ENCODE measurements around the gene KIF18B. TPM values are rescaled to one million over a fixed set of nuclear protein-coding genes. Genes with fewer than 3 reads are reported as not detected.

KIF18B gene
- total RNA-seq, 2 experiments from 2014 or later, result 107 to 109 TPM

GRCh38 chr17:44941712-44942331 lies 5.8 kb downstream of the KIF18B start:
- DNase-seq, result no peak
- CTCF ChIA-PET, result interaction anchor here (0.8 to 1.0 kb wide), 2 partner anchors 21 to 193 kb away, joined by 3 read pairs; no protein-coding TSS in a partner anchor
- H3K27me3 Mint-ChIP-seq, result no peaks in the 10 kb centered on the region
- POLR2A ChIA-PET, result no interaction called here
- H3K27ac Mint-ChIP-seq, result no peak overlapping the region
- no peak overlapping the region for H3K4me3 Mint-ChIP-seq
- peaks cover 63% of the 10 kb centered on the region for H3K36me3 Mint-ChIP-seq (ENCODE audit: low read depth)
- no peaks in the 10 kb centered on the region for H3K9me3 Mint-ChIP-seq
- H3K4me1 Mint-ChIP-seq, result peaks cover 48% of the 10 kb centered on the region

GRCh38 chr17:44940768-44941167 lies 6.8 kb downstream of the KIF18B start:
- H3K4me1 Mint-ChIP-seq, result peaks cover 40% of the 10 kb centered on the region
- no peak for DNase-seq
- ChIA-PET POLR2A (no interaction called here), CTCF (interaction anchor here (1.5 kb wide), 1 partner anchor 20 kb away, joined by 4 read pairs; no protein-coding TSS in a partner anchor)
- peaks cover 60% of the 10 kb centered on the region for H3K36me3 Mint-ChIP-seq (ENCODE audit: low read depth)
- H3K27me3 Mint-ChIP-seq, result no peaks in the 10 kb centered on the region
- H3K4me3 Mint-ChIP-seq, result no peak overlapping the region
- H3K9me3 Mint-ChIP-seq, result no peaks in the 10 kb centered on the region
- no peak overlapping the region for H3K27ac Mint-ChIP-seq

GRCh38 chr17:44940317-44940716 lies 7.3 kb downstream of the KIF18B start:
- POLR2A ChIA-PET, result no interaction called here
- CTCF ChIA-PET, result interaction anchor here (0.8 to 1.5 kb wide), 3 partner anchors 8 to 20 kb away, joined by 3 to 4 read pairs (median 3); no protein-coding TSS in a partner anchor
- no peak for DNase-seq
- H3K27me3 Mint-ChIP-seq, result no peaks in the 10 kb centered on the region
- H3K36me3 Mint-ChIP-seq (ENCODE audit: low read depth), result peaks cover 64% of the 10 kb centered on the region
- H3K4me3 Mint-ChIP-seq, result no peak overlapping the region
- no peaks in the 10 kb centered on the region for H3K9me3 Mint-ChIP-seq
- H3K4me1 Mint-ChIP-seq, result peaks cover 39% of the 10 kb centered on the region
- H3K27ac Mint-ChIP-seq, result no peak overlapping the region

GRCh38 chr17:44935116-44935515 lies 12.5 kb downstream of the KIF18B start:
- H3K27ac Mint-ChIP-seq, result no peak overlapping the region
- peaks cover 9% of the 10 kb centered on the region for H3K4me1 Mint-ChIP-seq
- H3K27me3 Mint-ChIP-seq, result no peaks in the 10 kb centered on the region
- ChIA-PET CTCF (no interaction called here), POLR2A (no interaction called here)
- peaks cover 52% of the 10 kb centered on the region for H3K36me3 Mint-ChIP-seq (ENCODE audit: low read depth)
- H3K4me3 Mint-ChIP-seq, result no peak overlapping the region
- no peak for DNase-seq
- H3K9me3 Mint-ChIP-seq, result no peaks in the 10 kb centered on the region

GRCh38 chr17:44934745-44935105 lies 12.8 kb downstream of the KIF18B start:
- Mint-ChIP-seq H3K27ac (no peak overlapping the region), H3K36me3 (ENCODE audit: low read depth) (peaks cover 51% of the 10 kb centered on the region), H3K9me3 (no peaks in the 10 kb centered on the region), H3K4me1 (peaks cover 5% of the 10 kb centered on the region), H3K4me3 (no peak overlapping the region), H3K27me3 (no peaks in the 10 kb centered on the region)
- DNase-seq, result no peak
- POLR2A ChIA-PET, result no interaction called here
- CTCF ChIA-PET, result interaction anchor here (2.2 kb wide), 1 partner anchor 53 kb away, joined by 4 read pairs; no protein-coding TSS in a partner anchor

- Mint-ChIP-seq H3K27me3 (no peaks in the 10 kb centered on the region), H3K4me1 (peaks cover 3% of the 10 kb centered on the region), H3K9me3 (no peaks in the 10 kb centered on the region), H3K4me3 (no peak overlapping the region), H3K36me3 (ENCODE audit: low read depth) (peaks cover 53% of the 10 kb centered on the region), H3K27ac (no peak overlapping the region)
- DNase-seq, result no peak
- ChIA-PET POLR2A (no interaction called here), CTCF (interaction anchor here (1.2 to 2.2 kb wide), 2 partner anchors 44 to 53 kb away, joined by 4 to 5 read pairs; no protein-coding TSS in a partner anchor)
Observed at GRCh38 chr17:44933824-44934744, 13.5 kb downstream of the KIF18B start.

- H3K4me3 Mint-ChIP-seq, result no peak overlapping the region
- DNase-seq, result no peak
- POLR2A ChIA-PET, result no interaction called here
Observed at GRCh38 chr17:44932787-44933097, 14.8 kb downstream of the KIF18B start.

GRCh38 chr17:44932096-44932786 lies 15.3 kb downstream of the KIF18B start:
- Mint-ChIP-seq H3K27ac (no peak overlapping the region), H3K27me3 (no peaks in the 10 kb centered on the region), H3K9me3 (no peaks in the 10 kb centered on the region), H3K4me1 (no peaks in the 10 kb centered on the region), H3K36me3 (ENCODE audit: low read depth) (peaks cover 53% of the 10 kb centered on the region), H3K4me3 (no peak overlapping the region)
- POLR2A ChIA-PET, result no interaction called here
- no peak for DNase-seq
- CTCF ChIA-PET, result interaction anchor here (1.0 to 2.2 kb wide), 3 partner anchors 8 to 51 kb away, joined by 3 to 4 read pairs (median 3); no protein-coding TSS in a partner anchor

More at GRCh38 chr17:44932787-44933097, 14.8 kb downstream of the KIF18B start:
- Mint-ChIP-seq H3K4me1 (no peaks in the 10 kb centered on the region), H3K36me3 (ENCODE audit: low read depth) (peaks cover 51% of the 10 kb centered on the region), H3K27ac (no peak overlapping the region), H3K9me3 (no peaks in the 10 kb centered on the region), H3K27me3 (no peaks in the 10 kb centered on the region)
- CTCF ChIA-PET, result interaction anchor here (1.2 to 2.2 kb wide), 3 partner anchors 31 to 51 kb away, joined by 3 to 5 read pairs (median 4); no protein-coding TSS in a partner anchor

GRCh38 chr17:44931376-44931775 lies 16.2 kb downstream of the KIF18B start:
- ChIA-PET CTCF (interaction anchor here (0.6 to 1.8 kb wide), 3 partner anchors 8 to 589 kb away, joined by 3 read pairs; no protein-coding TSS in a partner anchor), POLR2A (no interaction called here)
- DNase-seq, result no peak
- Mint-ChIP-seq H3K4me1 (no peaks in the 10 kb centered on the region), H3K9me3 (no peaks in the 10 kb centered on the region), H3K27ac (no peak overlapping the region), H3K36me3 (ENCODE audit: low read depth) (peaks cover 52% of the 10 kb centered on the region), H3K27me3 (no peaks in the 10 kb centered on the region), H3K4me3 (no peak overlapping the region)

- ChIA-PET POLR2A (no interaction called here), CTCF (interaction anchor here (0.7 to 1.1 kb wide), 2 partner anchors 9 to 16 kb away, joined by 3 to 4 read pairs; partner anchors contain the start of gene KIF18B)
- no peaks in the 10 kb centered on the region for H3K27me3 Mint-ChIP-seq
- H3K36me3 Mint-ChIP-seq (ENCODE audit: low read depth), result peaks cover 53% of the 10 kb centered on the region
- H3K4me1 Mint-ChIP-seq, result no peaks in the 10 kb centered on the region
- DNase-seq, result no peak
- no peak overlapping the region for H3K4me3 Mint-ChIP-seq
- H3K9me3 Mint-ChIP-seq, result no peaks in the 10 kb centered on the region
- H3K27ac Mint-ChIP-seq, result peak overlapping the region; percentile 13
Observed at GRCh38 chr17:44930667-44931066, 16.9 kb downstream of the KIF18B start.

GRCh38 chr17:44928950-44929720 lies 18.4 kb downstream of the KIF18B start:
- Mint-ChIP-seq H3K9me3 (no peaks in the 10 kb centered on the region), H3K36me3 (ENCODE audit: low read depth) (peaks cover 48% of the 10 kb centered on the region), H3K27me3 (no peaks in the 10 kb centered on the region), H3K4me1 (no peaks in the 10 kb centered on the region), H3K4me3 (no peak overlapping the region), H3K27ac (peak overlapping the region; percentile 20)
- no peak for DNase-seq
- ChIA-PET CTCF (no interaction called here), POLR2A (no interaction called here)

- Mint-ChIP-seq H3K27ac (no peak overlapping the region), H3K4me1 (no peaks in the 10 kb centered on the region), H3K9me3 (no peaks in the 10 kb centered on the region), H3K36me3 (ENCODE audit: low read depth) (peaks cover 43% of the 10 kb centered on the region), H3K4me3 (no peak overlapping the region), H3K27me3 (no peaks in the 10 kb centered on the region)
- ChIA-PET POLR2A (no interaction called here), CTCF (interaction anchor here (0.6 kb wide), 1 partner anchor 257 kb away, joined by 3 read pairs; no protein-coding TSS in a partner anchor)
- no peak for DNase-seq
Observed at GRCh38 chr17:44928136-44928535, 19.4 kb downstream of the KIF18B start.

All from activated CD4-positive, alpha-beta T cell treated with anti-CD3 and anti-CD28 coated beads, Interleukin-2, amount 10 ng/mL, durations not matched to agents 7 days and 5 days (primary cell).